Measurements from ENCODE around the gene GALNT7.

The GALNT7 gene

DNA sequence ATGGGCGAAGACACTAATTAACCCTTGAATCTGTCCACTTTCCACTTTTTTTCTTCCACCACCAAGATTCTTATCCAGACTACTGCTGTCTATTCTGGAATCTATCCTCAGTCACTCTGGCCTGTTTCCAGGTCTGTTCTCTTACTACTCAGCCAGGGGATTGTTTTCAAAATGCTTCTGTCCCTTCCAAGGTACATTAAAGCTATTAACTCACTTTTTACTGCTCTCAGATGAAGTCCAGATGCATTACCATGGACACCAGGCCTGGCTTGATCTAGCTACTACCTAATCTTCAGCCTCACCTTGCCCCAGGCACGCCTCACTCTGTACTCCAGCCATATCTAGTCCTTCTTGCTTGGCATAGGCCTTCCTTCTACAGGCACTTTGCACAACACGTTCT lies 66.4 kb downstream of the GALNT7 start:
- no peak for DNase-seq (ENCODE audit: low read depth in 2 of 2, low spot score in 1 of 2)

DNA sequence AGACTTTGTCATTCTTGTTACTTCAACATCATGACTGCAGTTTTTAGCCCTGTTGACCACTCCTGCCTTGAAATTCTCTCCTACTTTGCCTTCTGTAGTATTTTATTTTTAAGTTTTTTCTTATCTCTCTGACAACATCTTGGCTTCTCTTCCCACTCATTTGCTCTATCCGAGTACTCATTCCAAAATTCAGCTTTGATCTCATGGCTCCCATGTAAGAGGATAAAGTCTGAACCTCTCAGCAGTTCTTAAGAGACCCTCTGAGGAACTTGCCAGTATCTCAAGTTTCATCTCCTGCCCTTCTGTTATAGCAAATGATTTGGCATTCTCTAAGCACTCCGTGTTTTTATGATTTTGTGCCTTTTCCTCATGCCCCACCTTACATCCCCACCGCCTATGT lies 67.7 kb downstream of the GALNT7 start:
- no peak for DNase-seq (ENCODE audit: low read depth in 2 of 2, low spot score in 1 of 2)

DNA sequence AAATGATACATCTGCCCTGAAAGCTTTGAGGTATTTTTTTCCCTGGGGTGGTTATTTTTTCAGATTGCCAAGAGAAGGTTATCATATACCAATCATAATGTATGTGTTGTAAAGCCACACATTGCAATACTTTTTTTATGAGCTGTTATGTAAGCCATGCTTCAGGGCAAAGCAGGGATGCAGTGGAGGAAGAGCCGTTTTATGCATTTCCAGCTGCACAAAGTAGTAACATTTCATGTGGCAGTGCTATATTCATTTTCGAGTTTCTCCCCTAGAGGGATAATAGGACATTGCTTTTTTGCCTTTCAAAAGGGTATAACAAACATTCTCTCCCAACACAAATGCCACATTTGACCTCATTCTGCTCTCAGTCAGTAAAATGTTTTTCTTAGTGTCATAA lies 68.5 kb downstream of the GALNT7 start:
- no peak for DNase-seq (ENCODE audit: low read depth in 2 of 2, low spot score in 1 of 2)

DNA sequence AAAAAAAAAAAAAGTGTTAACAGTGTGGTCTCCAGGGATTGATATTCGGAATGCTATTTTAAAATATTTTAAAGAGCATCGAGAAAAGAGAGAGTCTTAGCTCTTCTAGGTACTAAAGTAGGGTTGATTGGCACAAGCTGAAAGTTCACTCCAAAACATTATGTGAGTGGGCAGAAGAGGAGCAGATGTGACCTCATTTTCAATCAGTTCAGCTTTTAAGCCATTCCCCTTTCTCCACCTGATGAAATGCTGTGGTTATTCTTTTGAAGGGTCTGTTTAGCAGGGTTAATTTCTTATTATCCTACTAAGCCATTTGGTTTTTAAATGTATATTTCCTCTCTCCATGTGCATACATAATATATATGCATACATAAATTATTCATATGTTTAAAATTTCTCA lies 69.2 kb downstream of the GALNT7 start:
- no peak for DNase-seq (ENCODE audit: low read depth in 2 of 2, low spot score in 1 of 2)

DNA sequence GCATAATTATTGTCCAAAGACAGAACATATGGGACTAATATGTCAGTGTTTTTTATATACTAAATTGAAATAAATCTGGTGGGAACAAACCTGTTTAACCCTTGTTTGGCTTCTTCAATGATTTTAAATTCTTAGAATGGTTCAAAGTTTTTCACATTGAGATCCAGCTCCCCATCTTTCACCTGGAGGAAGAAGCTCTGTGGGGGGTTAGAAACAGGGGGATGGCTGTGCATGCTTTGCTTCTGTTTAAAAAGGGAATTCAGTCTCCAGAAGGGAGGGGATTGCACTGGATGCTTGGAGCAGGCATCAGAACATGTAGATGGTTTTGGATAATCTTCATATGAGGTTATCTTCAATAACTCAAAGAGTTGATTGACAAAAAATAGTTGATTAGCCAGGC lies 72.1 kb downstream of the GALNT7 start:
- no peak for DNase-seq (ENCODE audit: low read depth in 2 of 2, low spot score in 1 of 2)

DNA sequence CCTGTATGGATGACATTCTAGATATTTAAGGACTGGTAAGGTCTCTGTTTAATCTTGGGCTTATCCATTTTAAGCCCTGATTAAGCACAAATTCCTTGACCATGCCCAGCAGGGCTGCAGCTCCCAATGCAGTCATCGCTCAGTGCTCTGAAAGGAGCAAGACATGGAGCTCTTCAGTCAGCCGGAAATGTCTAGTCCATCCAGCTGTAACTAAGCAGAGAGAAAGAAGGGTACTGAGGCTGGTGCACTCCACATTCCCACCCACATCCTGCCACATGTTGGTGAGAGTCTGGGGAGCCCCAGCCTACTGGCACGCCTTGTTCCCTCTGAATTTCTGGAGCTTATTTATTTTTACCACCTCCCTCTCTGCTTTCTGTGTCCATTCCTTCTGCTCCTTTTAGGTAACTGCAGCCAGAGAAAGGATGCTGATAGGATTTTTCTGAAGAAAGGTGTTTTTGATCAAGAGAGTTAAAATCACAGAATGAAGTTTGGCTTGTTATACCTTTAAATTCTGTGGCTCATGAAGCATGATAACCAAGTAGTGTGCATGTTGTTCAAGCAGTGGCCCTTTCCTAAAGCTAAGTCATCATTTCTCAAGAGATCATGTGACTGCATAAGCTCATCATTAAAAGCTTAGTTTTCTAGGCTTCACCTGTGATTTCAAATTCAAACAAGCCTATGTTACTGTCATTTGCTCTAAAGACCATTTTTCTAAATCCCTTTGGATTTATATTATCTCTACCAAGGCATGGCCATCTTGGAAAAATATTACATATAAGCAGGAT lies 74.0 kb downstream of the GALNT7 start:
- DNase-seq (ENCODE audit: low read depth in 2 of 2, low spot score in 1 of 2), result no peak

DNA sequence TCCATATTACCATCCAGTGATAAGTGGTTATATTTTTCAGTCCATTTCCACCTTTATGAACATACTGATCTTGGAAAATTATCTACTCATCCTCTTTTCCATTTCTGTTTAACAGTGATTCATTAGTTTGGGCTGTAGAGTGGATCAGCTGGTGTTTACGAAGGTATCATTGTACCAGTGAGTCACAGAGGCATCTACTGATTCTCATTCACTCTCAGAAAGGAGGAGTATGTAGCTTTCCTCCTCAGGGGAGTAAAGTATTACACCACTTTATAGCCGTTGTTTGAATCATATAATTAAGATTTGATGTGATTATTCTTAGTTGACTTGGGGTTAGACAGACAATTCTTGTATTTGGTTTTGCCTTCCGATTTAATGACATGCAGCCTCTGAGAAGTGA lies 74.7 kb downstream of the GALNT7 start:
- no peak for DNase-seq (ENCODE audit: low read depth in 2 of 2, low spot score in 1 of 2)

DNA sequence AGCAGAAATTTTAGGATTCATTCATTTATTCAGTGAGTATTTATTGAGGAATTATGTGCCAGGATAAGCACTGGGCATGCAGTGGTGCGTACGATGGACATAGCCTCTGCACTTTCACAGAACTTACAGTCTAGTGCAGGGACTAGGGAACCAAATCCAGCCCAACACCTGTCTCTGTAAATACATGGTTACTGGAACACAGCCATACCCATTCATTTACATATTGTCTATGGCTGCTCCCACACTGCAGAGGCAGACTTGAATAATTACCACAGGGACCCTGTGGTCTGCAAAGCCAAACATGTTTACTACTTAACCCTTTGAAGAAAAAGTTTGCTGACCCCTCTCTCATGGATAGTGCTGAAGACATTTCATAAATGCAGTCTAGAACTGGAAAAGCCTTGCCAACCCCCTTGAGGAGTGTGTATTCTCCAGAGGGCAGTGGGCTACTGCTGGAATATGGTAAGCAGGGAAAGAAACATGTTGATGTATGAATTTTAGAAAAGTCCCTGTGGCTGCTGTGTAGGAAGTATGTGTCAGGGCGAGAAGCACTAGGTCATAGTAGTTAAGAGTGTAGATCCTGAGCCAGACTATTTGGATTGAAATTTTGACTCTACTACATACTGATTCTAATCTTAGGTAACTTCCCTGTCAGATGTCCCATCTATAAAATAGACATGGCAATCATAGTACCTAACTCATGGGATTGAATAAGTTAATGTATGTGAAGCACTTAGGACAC lies 75.5 kb downstream of the GALNT7 start:
- no peak for DNase-seq (ENCODE audit: low read depth in 2 of 2, low spot score in 1 of 2)

DNA sequence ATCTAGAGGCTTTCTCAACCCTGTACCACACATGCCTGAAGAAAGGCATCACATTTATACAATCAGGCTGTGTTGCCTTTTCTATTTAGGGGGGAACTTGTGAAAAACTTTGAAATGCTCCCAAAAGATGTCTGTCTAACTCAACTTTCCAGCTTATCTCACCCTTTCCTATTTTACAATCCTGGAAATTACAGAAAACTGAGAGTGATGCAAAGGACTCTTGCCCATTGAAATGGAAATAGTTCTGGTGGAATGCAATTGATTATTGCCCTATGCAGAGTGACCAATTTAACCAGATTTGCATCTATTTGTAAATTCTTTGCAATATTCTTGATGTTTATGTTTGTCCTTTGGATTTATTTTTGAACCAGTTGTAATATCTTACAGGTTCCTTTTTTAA lies 77.3 kb downstream of the GALNT7 start:
- no peak for DNase-seq (ENCODE audit: low read depth in 2 of 2, low spot score in 1 of 2)

DNA sequence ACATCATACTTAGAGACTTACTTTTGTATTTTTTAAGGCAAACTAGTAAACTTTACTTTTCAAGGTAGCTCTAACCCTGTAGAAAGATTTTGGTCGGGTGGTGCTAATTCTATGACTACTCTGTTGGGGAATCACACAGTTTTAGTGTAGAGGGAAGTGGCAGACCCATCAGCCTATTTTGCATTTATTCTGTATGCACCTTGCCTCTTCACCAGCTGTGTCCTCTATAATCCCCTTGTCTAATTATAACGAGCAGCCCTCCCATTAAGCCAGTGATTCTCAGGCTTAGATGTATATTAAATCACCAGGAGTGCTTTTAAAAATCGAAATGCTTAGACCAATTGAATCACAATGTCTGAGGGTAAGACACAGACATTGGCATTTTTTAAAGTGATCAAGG lies 78.1 kb downstream of the GALNT7 start:
- DNase-seq (ENCODE audit: low read depth in 2 of 2, low spot score in 1 of 2), result no peak

DNA sequence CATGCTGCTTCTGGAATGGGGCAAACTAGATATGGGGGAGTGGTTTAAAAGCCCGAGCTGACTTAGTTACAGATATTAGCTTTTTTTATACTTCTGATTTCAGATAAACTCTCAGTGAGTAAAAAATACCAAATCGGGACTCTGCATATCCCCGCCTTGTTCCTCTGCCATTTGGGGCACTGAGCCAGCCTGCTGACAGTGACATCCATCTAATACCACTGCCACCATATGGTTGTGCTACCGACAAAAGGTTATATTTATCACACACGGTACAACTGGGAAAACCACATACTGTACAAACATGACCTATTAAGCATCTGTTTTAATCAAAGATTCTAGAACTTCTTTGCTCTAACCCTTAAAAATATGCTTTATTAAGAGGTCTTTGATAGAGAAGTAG lies 78.7 kb downstream of the GALNT7 start:
- DNase-seq (ENCODE audit: low read depth in 2 of 2, low spot score in 1 of 2), result no peak

DNA sequence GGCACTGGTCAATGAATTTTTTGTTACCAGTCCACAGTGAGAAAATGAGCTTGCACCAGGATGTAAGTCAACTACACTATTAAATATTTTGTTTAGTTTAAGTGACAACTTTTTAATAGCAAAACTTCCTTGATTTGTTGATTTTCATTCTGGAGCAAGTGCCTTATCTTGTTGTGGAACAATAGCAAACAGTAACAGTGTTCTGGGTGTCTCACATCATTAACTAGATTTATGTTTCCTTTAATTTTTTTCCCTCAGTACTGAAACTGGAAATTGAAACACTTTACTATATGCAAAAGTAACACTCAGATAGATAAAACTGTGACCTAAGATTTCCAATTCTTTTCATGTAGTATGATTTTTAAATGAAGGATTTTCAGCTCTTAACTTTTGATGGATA lies 80.1 kb downstream of the GALNT7 start:
- DNase-seq (ENCODE audit: low read depth in 2 of 2, low spot score in 1 of 2), result no peak

DNA sequence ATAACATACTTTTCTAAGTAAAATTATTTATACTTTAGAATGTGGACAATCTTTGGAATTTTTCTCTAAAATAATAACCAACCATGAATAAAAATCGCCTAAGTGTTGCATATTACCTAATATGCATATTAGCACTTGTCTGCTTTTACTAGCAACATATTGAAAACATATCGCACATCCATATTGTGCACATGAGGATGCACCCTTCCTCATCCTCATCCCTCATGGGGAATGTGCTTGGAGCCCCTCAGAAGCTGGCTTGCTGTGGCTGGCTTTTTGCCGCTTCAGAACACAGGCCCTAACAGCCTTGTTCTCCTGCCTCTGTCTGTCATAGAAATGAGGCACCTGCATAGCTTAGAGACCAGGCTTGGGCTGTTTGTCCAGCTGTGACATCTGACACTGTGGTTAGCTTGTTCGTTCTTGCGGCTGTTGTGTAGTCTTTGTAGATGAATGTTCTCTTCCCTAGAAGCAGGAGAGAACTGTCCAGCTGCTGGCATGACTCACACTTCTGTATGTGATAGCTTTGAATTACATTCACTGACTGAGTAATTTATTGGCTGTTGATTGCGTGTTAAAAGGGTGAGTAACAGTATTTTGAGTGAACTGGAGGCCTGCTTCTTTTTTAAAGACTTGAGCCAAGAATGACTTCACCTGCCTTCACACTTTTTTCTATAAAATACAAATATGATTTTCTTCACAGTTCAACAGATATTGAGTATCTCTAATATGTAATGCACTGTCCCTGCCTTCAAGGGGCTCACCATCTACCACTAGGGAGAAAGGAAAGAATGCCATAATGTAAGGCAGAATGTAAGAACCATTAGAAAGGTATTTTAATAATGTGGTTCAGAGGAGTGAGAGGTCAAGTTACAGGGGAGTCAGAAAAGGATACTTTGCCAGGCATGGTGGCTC lies 83.7 kb downstream of the GALNT7 start:
- no peak for DNase-seq (ENCODE audit: low read depth in 2 of 2, low spot score in 1 of 2)

DNA sequence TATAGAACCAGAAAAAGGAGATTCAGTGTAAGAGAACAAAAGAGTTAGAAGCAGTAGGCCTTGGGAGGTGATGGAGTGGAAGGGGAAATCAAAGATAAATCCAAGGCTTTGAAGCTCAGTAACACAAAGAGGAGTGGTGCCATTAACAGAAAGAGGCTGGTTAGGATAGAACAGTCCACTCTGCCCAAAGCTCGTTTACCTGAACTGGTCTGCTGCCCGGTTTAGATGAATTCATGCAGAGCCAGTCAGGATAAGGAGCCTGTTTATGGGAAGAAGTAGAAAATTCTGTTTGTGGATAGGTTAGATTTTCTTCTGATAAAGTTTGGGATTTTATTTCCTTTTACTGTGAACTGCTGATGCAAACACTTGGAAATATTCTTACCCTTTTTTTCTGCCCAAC lies 85.0 kb downstream of the GALNT7 start:
- no peak for DNase-seq (ENCODE audit: low read depth in 2 of 2, low spot score in 1 of 2)

DNA sequence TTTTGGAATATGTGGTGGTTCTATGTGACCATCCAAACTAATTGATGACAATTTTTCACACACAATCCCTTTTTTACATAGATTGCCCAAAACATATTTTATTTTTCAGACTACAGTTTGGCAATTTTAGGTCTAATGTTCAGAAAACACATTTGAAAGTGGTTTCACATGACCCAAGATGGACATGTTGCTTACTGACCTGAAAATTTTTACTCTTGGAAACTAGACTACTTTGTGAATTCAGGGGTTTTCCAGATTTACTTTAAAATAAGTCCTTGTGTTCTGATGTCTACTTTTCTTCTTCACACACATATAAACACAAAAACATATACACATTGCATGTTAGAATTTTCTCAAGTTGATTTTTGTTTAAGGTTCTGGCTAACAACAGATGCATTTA lies 86.0 kb downstream of the GALNT7 start:
- DNase-seq (ENCODE audit: low read depth in 2 of 2, low spot score in 1 of 2), result no peak

DNA sequence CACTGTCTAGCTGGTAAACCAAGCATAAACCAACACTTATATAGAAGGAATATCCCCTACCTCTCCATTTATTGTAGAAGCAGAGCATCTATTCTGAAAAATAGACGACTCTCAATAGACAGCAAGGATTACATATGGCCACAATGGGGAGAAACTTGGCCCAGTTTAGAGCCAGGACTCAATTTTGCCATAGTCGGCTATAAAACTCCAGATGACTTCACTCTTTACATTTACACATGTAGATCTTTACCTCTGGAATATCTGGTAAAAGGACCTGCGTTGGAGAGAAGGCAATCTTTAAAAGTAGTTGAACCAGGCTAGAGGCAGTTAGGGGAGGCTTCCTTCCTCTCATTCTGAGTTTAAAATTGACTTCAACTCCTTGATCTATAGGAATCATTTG lies 88.2 kb downstream of the GALNT7 start:
- DNase-seq (ENCODE audit: low read depth in 2 of 2, low spot score in 1 of 2), result no peak

DNA sequence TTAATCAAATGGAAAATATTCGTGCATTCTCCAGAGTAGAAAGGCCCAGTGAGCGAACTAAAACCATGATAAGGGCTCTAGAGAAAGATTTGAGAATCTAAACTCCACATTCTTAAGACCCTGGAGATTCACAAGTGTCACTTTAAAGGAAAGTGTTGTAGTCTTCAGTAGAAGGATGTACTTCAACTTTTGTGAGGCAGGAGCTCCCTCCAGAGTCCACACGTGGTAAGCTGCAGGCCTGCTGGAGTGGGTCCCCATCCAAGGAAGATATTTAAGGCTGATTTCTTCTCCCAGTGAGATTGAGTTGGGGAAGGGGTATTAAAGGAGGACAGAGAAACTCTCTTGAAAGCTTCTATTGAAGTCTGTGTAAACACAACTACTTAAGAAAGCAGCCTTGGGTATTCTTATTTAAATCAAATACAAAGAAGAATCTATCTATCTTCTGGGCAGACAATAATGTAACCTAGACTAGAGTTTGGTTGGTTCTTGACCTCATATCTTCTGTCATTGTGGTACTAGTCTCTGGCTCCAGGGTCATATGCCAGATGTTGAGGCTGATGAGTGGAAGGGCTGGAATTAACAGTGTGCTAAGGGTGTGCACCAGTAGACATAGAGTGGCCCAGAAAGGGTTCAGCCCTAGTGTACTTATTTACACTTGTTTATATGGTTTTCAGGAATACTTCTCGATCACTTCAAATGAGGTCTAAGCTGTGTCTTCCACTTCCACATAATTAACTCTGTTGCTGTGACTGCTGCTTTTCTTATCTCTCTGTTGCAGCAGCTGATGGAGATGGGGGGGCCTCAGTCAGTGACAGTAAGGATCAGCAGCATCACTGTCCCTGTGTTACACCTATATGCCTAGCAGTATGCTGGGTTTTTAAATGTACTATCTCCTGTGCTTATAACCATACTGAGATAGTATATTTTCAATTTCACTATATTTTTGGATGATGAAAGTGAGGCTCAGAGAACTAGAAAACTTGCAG lies 89.4 kb downstream of the GALNT7 start:
- peak in 1 of 2 donors; percentile 7 for DNase-seq (ENCODE audit: low read depth in 2 of 2, low spot score in 1 of 2)

DNA sequence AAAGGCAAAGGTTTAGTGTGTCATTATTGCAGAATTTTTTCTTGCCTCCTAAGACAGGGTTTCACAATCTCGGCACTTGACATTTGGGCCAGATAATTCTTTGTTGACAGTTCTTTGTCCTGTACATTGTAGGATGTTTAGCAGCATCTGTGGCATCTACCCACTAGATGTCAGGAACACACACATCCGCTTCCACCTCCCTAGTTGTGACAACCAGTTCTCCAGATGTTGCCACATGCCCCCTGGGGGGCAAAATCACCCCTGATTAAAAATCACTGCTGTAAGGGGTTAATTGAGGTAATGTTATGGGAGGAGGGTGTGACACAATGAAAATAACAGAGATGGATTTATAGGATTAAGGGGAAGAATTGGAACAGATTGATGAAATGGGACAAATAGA lies 90.3 kb downstream of the GALNT7 start:
- DNase-seq (ENCODE audit: low read depth in 2 of 2, low spot score in 1 of 2), result no peak

DNA sequence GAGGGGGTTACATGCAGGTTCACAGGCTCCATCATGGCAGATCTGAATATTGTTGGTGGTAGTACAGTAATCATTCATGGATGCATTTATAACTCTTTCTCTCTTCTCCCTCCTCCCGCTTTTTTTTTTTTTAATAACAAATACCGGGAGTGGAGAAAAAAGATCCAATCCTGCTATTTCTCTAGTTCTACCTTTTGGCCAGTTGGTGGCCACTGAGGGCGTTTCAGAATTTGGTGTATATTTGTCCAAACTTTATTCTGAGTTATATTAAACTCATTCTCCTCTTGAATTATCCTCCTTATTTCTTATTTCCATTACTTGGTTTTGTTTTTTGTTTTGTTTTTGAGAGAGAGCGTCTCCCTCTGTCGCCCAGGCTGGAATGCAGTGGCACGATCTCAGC lies 90.7 kb downstream of the GALNT7 start:
- no peak for DNase-seq (ENCODE audit: low read depth in 2 of 2, low spot score in 1 of 2)

DNA sequence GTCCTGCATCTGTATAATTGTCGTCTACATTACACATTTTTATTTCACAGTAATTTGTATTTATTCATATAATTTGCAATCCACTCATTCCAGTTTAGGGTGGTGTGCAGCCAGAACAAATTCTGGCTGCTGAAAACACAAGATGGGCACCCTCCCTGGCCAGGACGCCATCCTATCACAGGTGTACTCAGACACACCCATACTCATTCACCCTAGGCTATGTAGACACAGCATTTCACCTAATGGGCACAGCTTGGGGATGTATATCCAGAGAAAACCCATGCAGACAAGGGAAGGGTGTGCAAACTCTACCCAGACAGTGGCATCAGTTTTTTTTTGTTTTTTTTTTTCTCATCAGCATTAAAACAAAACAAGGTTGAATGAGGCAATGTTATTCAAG lies 92.4 kb downstream of the GALNT7 start:
- DNase-seq (ENCODE audit: low read depth in 2 of 2, low spot score in 1 of 2), result no peak

DNA sequence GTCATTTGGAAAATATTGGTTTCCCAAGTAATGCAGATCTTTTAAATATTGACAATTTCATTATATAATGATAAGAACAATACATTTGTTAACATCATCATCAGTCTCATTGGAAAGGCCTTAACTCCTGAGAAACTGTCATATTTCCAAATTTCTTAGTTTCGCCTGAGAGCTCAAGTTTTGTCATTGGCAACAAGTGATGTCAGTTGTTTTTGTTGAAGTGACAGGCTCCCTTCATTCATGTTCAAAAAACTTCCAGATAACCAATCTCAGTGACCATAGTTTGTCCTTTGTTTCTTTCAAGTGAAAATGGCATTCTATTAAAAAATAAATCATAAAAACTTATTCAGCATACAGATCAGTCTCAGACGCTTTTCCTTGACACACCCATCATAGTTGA lies 93.8 kb downstream of the GALNT7 start:
- no peak for DNase-seq (ENCODE audit: low read depth in 2 of 2, low spot score in 1 of 2)
